Amygdala (tissue), 56 donors: Measurements from ENCODE around the gene ATF4.

Experiments
- DNase-seq, 56 donors: peaks; one replicate each; lab custom pipeline; 2025; lab: John Stamatoyannopoulos, UW

Gene ATF4

GRCh38 chr22:39520226-39521105 lies at the start of gene ATF4:
TSS of gene ATF4 (plus strand) at chr22:39520562. CDS start at chr22:39521446, 884 bp downstream.
- peak; percentile 51 to 99 (median 90) for DNase-seq

GRCh38 chr22:39471381-39472141 lies 48.8 kb upstream of the ATF4 start:
- peak in 1 of 56 donors; percentile 18 for DNase-seq

- no peak for DNase-seq
Measured at GRCh38 chr22:39472570-39473556, 47.5 kb upstream of the ATF4 start.

- DNase-seq: no peak
Measured at GRCh38 chr22:39473851-39474250, 46.5 kb upstream of the ATF4 start.

- no peak for DNase-seq
Measured at GRCh38 chr22:39474351-39475111, 45.8 kb upstream of the ATF4 start.

- DNase-seq: peak in 24 of 56 donors; percentile 19 to 71 (median 47)
Measured at GRCh38 chr22:39475337-39475736, 45.0 kb upstream of the ATF4 start.

- DNase-seq: peak in 14 of 56 donors; percentile 22 to 60 (median 44)
Measured at GRCh38 chr22:39475902-39476301, 44.5 kb upstream of the ATF4 start.

GRCh38 chr22:39476664-39477063 lies 43.7 kb upstream of the ATF4 start:
- no peak for DNase-seq

GRCh38 chr22:39477542-39477941 lies 42.8 kb upstream of the ATF4 start:
- DNase-seq: no peak

GRCh38 chr22:39478441-39478850 lies 41.9 kb upstream of the ATF4 start:
- DNase-seq: peak in 3 of 56 donors; percentile 25 to 41 (median 30)

GRCh38 chr22:39479254-39479653 lies 41.1 kb upstream of the ATF4 start:
- no peak for DNase-seq

- DNase-seq: no peak
Measured at GRCh38 chr22:39480557-39480956, 39.8 kb upstream of the ATF4 start.

- DNase-seq: peak in 28 of 56 donors; percentile 23 to 86 (median 50)
Measured at GRCh38 chr22:39481054-39481453, 39.3 kb upstream of the ATF4 start.

GRCh38 chr22:39481595-39481994 lies 38.8 kb upstream of the ATF4 start:
- DNase-seq: no peak

GRCh38 chr22:39482768-39483167 lies 37.6 kb upstream of the ATF4 start:
- DNase-seq: no peak

GRCh38 chr22:39486951-39487825 lies 33.2 kb upstream of the ATF4 start:
- DNase-seq: peak in 18 of 56 donors; percentile 32 to 76 (median 43)

GRCh38 chr22:39487826-39488520 lies 32.4 kb upstream of the ATF4 start:
- DNase-seq: no peak
